IPS DF 6.9 (cell line): ENCODE results near the gene POU6F2.

Experiments
- DNase-seq: peaks from one replicate; pipeline ENCODE4 v3.0.0-alpha.2; 2013; ENCODE audit warnings: low read depth, low spot score
- H3K27ac ChIP-seq: one replicate; pipeline ENCODE4 v1.5.1; 2013; ENCODE audit warnings: low read length, control low read depth
- H3K27me3 ChIP-seq: 2 replicates; pipeline ENCODE4 v1.6.1; 2013; ENCODE audit warnings: mild to moderate bottlenecking, low read length; ENCODE audit not compliant: control insufficient read depth, insufficient read depth
- H3K36me3 ChIP-seq: 2 replicates; pipeline ENCODE4 v1.6.1; 2013; ENCODE audit warnings: low read length; ENCODE audit not compliant: control insufficient read depth, insufficient read depth
- H3K4me1 ChIP-seq: 2 replicates; pipeline ENCODE4 v1.6.1; 2013; ENCODE audit warnings: low read length; ENCODE audit not compliant: control insufficient read depth, insufficient read depth
- H3K4me3 ChIP-seq: 2 replicates; pipeline ENCODE4 v1.5.1; 2013; ENCODE audit warnings: mild to moderate bottlenecking, low read length
- H3K9me3 ChIP-seq: 2 replicates; pipeline ENCODE4 v1.6.1; 2013; ENCODE audit warnings: low read length, inconsistent platforms; ENCODE audit not compliant: control insufficient read depth, insufficient read depth
- WGBS: extraction: QIAGEN DNeasy Blood & Tissue Kit; methylation state at CpG from one replicate; pipeline ENCODE4 v1.1.7; 2013; ENCODE audit warnings: mixed read lengths, missing lambda C conversion rate; ENCODE audit not compliant: insufficient read length, insufficient coverage; 5-methylcytosine and 5-hydroxymethylcytosine counted together

POU6F2 gene, protein sequence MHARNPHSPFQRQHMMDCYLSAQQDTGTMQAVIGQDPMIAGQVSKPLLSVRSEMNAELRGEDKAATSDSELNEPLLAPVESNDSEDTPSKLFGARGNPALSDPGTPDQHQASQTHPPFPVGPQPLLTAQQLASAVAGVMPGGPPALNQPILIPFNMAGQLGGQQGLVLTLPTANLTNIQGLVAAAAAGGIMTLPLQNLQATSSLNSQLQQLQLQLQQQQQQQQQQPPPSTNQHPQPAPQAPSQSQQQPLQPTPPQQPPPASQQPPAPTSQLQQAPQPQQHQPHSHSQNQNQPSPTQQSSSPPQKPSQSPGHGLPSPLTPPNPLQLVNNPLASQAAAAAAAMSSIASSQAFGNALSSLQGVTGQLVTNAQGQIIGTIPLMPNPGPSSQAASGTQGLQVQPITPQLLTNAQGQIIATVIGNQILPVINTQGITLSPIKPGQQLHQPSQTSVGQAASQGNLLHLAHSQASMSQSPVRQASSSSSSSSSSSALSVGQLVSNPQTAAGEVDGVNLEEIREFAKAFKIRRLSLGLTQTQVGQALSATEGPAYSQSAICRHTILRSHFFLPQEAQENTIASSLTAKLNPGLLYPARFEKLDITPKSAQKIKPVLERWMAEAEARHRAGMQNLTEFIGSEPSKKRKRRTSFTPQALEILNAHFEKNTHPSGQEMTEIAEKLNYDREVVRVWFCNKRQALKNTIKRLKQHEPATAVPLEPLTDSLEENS

DNA sequence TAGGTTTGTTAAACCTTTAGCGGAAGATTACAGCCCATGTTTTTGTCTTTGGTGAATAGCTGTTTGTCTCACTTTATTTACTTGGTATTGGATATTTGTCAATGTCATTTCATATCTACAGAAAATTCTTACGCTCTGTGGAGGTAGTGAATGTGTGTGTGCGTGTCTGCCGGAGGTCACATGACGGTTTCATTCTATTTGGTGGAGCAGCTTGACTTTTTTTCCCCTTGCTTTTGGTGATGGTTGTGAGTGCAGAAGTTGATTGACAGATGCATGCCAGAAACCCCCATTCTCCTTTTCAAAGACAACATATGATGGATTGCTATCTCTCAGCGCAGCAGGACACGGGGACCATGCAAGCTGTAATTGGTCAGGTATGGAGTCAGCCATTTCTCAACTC, at the start of gene POU6F2:
POU6F2 (plus strand) TSS at position 225 of the 400 bp plus-strand sequence; CDS start at position 270, 45 bp downstream.
- Histone ChIP-seq H3K4me3 (no peak within 1 kb of the TSS), H3K36me3 (no peaks in the 10 kb centered on the region), H3K4me1 (no peaks in the 10 kb centered on the region), H3K9me3 (no peaks in the 10 kb centered on the region), H3K27me3 (no peaks in the 10 kb centered on the region), H3K27ac (no peak within 1 kb of the TSS)
- no peak for DNase-seq
- no CpG with 5 or more reads among the region's 7 CpGs for WGBS

DNA sequence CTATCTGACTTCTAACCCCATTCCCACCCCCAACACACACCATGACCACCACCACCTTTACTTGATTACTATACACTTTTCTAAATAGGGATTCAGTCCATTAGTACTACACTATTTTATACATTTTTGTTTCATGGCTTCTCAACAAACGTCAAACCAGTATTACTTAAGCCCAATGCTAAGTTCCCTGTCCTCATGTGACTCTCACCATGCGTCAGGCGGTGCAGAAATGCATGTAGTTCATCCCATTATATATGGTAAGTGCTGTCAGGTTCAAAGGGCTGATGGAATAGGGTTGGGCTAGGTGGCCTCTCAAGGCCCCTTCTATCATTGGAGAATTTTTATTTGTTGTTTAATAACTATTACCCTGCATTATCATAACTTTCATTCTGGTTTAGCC, 49.2 kb upstream of the POU6F2 start:
- Histone ChIP-seq H3K27me3 (no peaks in the 10 kb centered on the region), H3K4me1 (no peaks in the 10 kb centered on the region), H3K36me3 (no peaks in the 10 kb centered on the region), H3K27ac (no peak overlapping the region), H3K4me3 (no peak overlapping the region), H3K9me3 (no peaks in the 10 kb centered on the region)
- DNase-seq: no peak
- no CpG with 5 or more reads among the region's 3 CpGs for WGBS

DNA sequence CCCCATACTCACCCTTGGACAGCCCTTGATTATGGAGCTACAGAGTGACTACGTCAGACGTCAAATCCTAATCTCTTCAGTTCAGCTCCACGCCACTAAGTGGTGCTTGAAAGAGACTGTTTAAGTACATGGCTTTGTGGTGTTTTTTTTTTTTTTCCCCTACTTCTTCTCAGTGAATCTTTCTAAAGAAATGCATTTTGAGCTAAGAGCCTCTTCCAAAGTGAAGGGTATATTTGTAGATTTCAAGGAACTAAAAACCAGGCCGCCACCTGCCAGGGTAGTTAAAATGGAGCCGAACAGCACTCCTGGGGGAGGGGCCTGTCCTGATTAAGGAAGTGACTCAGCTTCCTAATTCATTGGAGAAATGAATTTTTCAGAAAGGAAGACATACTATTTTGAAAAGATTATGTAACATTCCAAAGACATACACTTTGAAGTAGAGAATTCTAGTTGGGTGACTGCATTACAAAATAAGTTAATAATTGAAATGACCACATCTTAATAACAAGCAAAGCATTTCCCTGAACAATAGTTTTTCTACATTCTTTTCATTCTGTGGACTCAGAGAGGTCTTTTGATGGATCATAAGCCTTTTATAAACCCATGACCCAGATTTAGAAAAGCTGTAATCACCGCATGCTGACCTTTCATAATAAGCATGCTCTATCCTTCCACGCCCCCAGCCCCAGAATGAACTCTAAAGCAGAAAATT, 48.1 kb upstream of the POU6F2 start:
- no peak for DNase-seq

DNA sequence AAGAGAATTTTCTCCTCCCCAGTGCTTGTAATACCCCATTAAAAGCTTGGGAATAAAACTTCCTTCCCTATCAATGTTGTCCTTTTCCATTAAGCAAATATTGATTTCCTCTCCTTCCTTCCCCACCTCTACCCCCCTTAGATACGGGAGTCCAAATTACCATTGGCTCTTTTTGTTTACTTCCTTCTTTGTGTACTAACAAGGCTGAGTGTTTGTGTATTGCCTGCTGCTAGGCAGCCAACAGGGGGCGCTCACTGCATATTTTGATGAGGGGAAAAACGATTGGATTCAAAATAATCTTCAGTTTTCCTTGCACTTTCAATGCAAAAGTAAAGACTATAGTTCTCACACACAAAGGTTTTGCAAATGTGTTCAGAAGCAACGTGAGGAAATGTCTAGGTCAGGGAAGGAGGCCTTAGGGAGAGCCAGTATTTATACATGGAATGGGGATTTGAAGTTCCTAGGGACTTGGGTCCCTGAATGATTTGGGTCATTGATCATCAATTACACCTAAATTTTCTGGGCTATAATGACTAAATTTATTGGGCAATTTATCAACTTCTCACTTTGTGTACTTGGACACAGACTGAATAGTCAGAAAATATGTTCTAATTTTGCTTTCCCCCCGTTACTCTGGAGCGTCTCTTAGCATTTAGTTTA, 45.1 kb upstream of the POU6F2 start:
- no peaks in the 10 kb centered on the region for H3K36me3 ChIP-seq
- H3K4me3 ChIP-seq: no peak overlapping the region
- WGBS: no CpG with 5 or more reads among the region's 6 CpGs

More for the DNA sequence above, 48.1 kb upstream of the POU6F2 start:
- H3K4me1 ChIP-seq: no peaks in the 10 kb centered on the region
- H3K4me3 ChIP-seq: no peak overlapping the region
- no peak overlapping the region for H3K27ac ChIP-seq
- no peaks in the 10 kb centered on the region for H3K36me3 ChIP-seq
- no peaks in the 10 kb centered on the region for H3K9me3 ChIP-seq
- H3K27me3 ChIP-seq: no peaks in the 10 kb centered on the region
- WGBS: no CpG with 5 or more reads among the region's 7 CpGs

DNA sequence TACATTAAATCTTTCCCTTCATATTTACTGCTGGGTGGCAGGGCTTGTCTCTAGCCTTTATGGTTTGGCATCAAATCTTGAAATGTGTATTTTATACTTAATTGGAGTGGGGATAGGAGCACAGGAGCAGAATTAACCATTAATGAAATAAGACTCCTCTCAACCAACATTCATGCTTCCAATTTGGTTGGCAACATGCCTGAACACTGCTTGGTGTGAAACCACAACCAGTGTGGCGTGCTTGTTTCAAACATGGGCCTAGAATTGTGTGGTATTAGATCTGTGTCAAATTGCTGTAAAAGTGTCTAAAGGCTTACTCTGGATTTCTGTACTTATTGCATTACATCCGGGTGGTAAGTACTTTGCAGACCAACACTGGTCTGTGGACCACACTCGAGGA, 43.7 kb upstream of the POU6F2 start:
- Histone ChIP-seq H3K27ac (no peak overlapping the region), H3K36me3 (no peaks in the 10 kb centered on the region), H3K9me3 (no peaks in the 10 kb centered on the region), H3K4me1 (0 out of 2 replicates have a peak, but pooled peaks cover 1% of the 10 kb centered on the region), H3K27me3 (no peaks in the 10 kb centered on the region), H3K4me3 (no peak overlapping the region)
- no CpG with 5 or more reads among the region's 3 CpGs for WGBS
- no peak for DNase-seq

More for the DNA sequence above, 45.1 kb upstream of the POU6F2 start:
- no peak for DNase-seq
- no peaks in the 10 kb centered on the region for H3K9me3 ChIP-seq
- no peaks in the 10 kb centered on the region for H3K27me3 ChIP-seq
- H3K27ac ChIP-seq: no peak overlapping the region
- 0 out of 2 replicates have a peak, but pooled peaks cover 1% of the 10 kb centered on the region for H3K4me1 ChIP-seq

DNA sequence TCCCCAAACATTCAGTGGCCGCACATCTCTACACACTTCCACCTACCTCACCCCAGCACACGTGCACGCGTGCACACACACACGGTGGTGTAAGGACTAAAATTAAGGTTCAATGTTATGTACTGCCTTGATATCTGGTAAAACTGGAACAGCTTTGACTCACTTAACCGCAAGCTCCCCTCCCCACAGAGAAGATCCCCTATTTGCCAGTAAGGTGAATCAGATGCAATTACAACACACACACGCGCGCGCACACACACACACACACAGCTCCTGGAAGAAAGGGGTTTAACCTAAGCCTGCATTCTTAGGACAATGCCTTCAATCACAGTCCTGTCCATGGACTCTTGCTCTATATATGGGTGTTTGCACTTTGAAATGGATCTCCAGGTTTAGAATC, 43.2 kb upstream of the POU6F2 start:
- Histone ChIP-seq H3K27me3 (no peaks in the 10 kb centered on the region), H3K36me3 (no peaks in the 10 kb centered on the region), H3K27ac (no peak overlapping the region), H3K4me1 (0 out of 2 replicates have a peak, but pooled peaks cover 1% of the 10 kb centered on the region), H3K4me3 (no peak overlapping the region), H3K9me3 (no peaks in the 10 kb centered on the region)
- no peak for DNase-seq
- WGBS: no CpG with 5 or more reads among the region's 10 CpGs

DNA sequence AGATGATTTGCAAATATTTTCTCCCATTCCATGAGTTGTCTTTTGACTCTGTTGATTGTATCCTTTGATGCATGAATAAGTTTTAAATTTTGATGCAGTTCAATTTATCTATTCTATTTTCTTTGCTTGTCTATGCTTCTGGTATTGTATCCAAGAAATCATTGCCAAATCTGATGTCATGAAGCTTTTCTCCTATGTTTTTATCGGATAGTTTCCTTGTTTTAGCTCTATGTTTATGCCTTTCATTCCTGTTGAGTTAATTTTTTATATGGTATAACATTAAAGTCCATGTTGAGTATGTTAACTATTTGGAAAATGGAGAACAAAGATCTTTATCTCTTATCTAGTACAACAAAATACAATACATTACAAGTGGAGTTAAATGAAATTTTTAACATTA, 41.1 kb upstream of the POU6F2 start:
- Histone ChIP-seq H3K27me3 (no peaks in the 10 kb centered on the region), H3K4me3 (no peak overlapping the region), H3K4me1 (0 out of 2 replicates have a peak, but pooled peaks cover 1% of the 10 kb centered on the region), H3K9me3 (no peaks in the 10 kb centered on the region), H3K36me3 (no peaks in the 10 kb centered on the region), H3K27ac (no peak overlapping the region)
- no CpG with 5 or more reads among the region's 1 CpG for WGBS
- no peak for DNase-seq

DNA sequence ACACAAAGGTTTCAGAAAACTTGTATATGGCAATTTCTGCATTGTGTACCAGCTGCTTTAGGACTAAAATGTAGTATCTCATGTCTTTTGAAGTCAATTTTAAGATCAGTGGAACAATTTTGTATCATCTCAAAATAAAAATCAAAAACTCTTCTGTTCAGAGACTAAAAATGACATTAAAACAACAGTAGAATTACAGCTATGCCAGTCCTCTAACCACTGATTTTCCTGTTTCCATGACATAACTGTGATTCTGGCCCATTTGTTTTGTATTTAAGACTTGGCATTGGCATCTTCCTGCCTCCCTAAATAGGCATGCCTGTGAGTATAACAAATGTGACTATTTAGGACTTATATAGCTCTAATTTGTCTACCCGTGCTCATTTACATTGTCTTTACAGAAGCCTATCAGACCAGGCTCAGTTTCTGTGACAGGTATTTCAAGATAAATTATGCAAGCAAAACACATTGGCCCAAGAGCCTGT, 39.7 kb upstream of the POU6F2 start:
- H3K27me3 ChIP-seq: no peaks in the 10 kb centered on the region
- 0 out of 2 replicates have a peak, but pooled peaks cover 1% of the 10 kb centered on the region for H3K4me1 ChIP-seq
- no peaks in the 10 kb centered on the region for H3K9me3 ChIP-seq
- H3K36me3 ChIP-seq: no peaks in the 10 kb centered on the region
- no peak overlapping the region for H3K27ac ChIP-seq
- DNase-seq: no peak
- H3K4me3 ChIP-seq: no peak overlapping the region
- WGBS: no CpG with 5 or more reads among the region's 1 CpG

DNA sequence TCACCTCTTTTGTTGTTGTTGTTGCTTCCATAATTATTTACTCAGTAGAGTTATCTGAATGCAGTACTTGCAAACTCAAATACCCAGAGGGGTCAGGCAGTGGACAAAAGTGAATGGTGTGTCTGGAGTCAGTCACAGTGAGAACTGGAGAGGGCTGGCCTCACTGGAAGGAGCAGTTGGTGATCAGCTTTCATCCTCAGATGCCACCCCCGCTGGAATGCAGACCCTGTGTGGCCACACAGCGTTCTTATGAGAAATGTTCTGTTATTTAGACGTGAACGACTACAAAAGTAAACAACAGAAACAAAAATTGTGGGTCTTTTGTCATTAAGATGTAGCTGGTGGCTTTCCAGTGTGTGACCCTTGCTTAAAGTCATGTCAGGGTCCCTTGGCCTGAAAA, 39.1 kb upstream of the POU6F2 start:
- no peak overlapping the region for H3K4me3 ChIP-seq
- no peaks in the 10 kb centered on the region for H3K36me3 ChIP-seq
- no peaks in the 10 kb centered on the region for H3K27me3 ChIP-seq
- H3K9me3 ChIP-seq: no peaks in the 10 kb centered on the region
- no CpG with 5 or more reads among the region's 4 CpGs for WGBS
- H3K27ac ChIP-seq: no peak overlapping the region
- DNase-seq: no peak
- H3K4me1 ChIP-seq: 0 out of 2 replicates have a peak, but pooled peaks cover 1% of the 10 kb centered on the region

DNA sequence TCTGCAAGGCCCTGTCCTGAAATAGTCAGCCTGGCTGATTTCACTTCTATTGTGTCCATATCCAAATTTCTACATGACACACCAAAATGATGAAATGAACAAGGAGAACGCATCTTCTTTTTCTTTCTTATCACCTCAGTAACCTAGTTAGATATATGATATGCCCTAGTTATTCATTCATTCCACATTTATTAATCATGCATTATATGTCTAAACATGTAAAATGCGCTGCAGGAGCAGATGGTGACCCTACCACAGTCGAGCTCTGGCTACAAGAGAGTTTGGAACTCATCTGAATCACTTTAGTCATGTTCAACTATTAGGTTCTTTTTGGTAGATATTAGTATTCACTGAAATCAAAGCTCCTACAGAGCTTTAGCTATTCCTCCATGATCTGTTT, 36.9 kb upstream of the POU6F2 start:
- no peak overlapping the region for H3K4me3 ChIP-seq
- H3K4me1 ChIP-seq: 0 out of 2 replicates have a peak, but pooled peaks cover 1% of the 10 kb centered on the region
- H3K27ac ChIP-seq: no peak overlapping the region
- no peaks in the 10 kb centered on the region for H3K9me3 ChIP-seq
- no peaks in the 10 kb centered on the region for H3K36me3 ChIP-seq
- WGBS: no CpG with 5 or more reads among the region's 3 CpGs
- no peak for DNase-seq
- no peaks in the 10 kb centered on the region for H3K27me3 ChIP-seq
